CD4-positive, alpha-beta T cell (primary cell): ENCODE measurements around the gene STK32B. TPM values are rescaled to one million over a fixed set of nuclear protein-coding genes. Genes with fewer than 3 reads are reported as not detected.

Experiments used
- ATAC-seq: fragments of 200-7000 bp; cut with Tn5 transposase; one replicate; pipeline ENCODE4 v1.10.0; 2022; ENCODE audit warnings: mild to moderate bottlenecking; ENCODE audit not compliant: poor library complexity
- CTCF ChIA-PET: fragments of 350-600 bp; sonication (Branson Sonifier 250); formaldehyde crosslinking; loops from one replicate; lab custom pipeline; 2021; ENCODE audit warnings: antibody characterized with exemption, inconsistent platforms; lab: Charles Lee
- POLR2A ChIA-PET: fragments of 350-600 bp; sonication (Branson Sonifier 250); formaldehyde crosslinking; loops from one replicate; lab custom pipeline; 2021; ENCODE audit warnings: antibody characterized with exemption, inconsistent platforms; lab: Charles Lee
- DNase-seq, 14 experiments: peaks; one replicate each; pipeline ENCODE4 v3.0.0-alpha.2; 2013 to 2020; ENCODE audit warnings: mixed read lengths in 2 of 14
- H3K27ac ChIP-seq, 2 donors: one replicate each; pipeline versions ENCODE4 v1.5.1 to v1.7.0; 2013; ENCODE audit warnings: low read length in 2 of 2, low read depth in 1 of 2, mild to moderate bottlenecking in 1 of 2
- H3K27me3 ChIP-seq, 2 experiments: 1 replicate in 1 of 2; 2 replicates in 1 of 2; pipeline versions ENCODE4 v1.6.1 to v1.7.0; 2013; ENCODE audit warnings: low read length in 2 of 2, control low read depth in 1 of 2, mild to moderate bottlenecking in 1 of 2, moderate library complexity in 1 of 2; ENCODE audit not compliant: insufficient read depth in 2 of 2, control insufficient read depth in 1 of 2
- H3K36me3 ChIP-seq: one replicate; pipeline ENCODE4 v1.6.1; 2013; ENCODE audit warnings: low read length, control low read depth; ENCODE audit not compliant: insufficient read depth
- H3K4me1 ChIP-seq: one replicate; pipeline ENCODE4 v1.6.1; 2013; ENCODE audit warnings: low read length, control low read depth; ENCODE audit not compliant: insufficient read depth
- H3K4me3 ChIP-seq: one replicate; pipeline ENCODE4 v1.5.1; 2013; ENCODE audit warnings: mild to moderate bottlenecking, low read length, moderate library complexity
- H3K9me3 ChIP-seq, 2 experiments: 1 replicate in 1 of 2; 2 replicates in 1 of 2; pipeline versions ENCODE4 v1.6.1 to v1.7.0; 2013; ENCODE audit warnings: low read length in 2 of 2, mild to moderate bottlenecking in 2 of 2, control low read depth in 1 of 2, moderate library complexity in 1 of 2; ENCODE audit not compliant: control insufficient read depth in 1 of 2, insufficient read depth in 1 of 2
- H3K27ac Mint-ChIP-seq: one replicate; pipeline ENCODE4 v1.8.0; 2020; ENCODE audit warnings: mixed read lengths
- H3K27me3 Mint-ChIP-seq: one replicate; pipeline ENCODE4 v1.8.0; 2021; ENCODE audit warnings: mixed read lengths
- H3K36me3 Mint-ChIP-seq: one replicate; pipeline ENCODE4 v1.8.0; 2021; ENCODE audit warnings: low read depth, mixed read lengths
- H3K4me1 Mint-ChIP-seq: one replicate; pipeline ENCODE4 v1.8.0; 2021; ENCODE audit warnings: low read depth, mixed read lengths
- H3K4me3 Mint-ChIP-seq: one replicate; pipeline ENCODE4 v1.8.0; 2020; ENCODE audit warnings: mild to moderate bottlenecking, mixed read lengths
- H3K9me3 Mint-ChIP-seq: one replicate; pipeline ENCODE4 v1.8.0; 2020; ENCODE audit warnings: mixed read lengths
- intact Hi-C, 2 experiments: fragments of 100-400 bp; cut with DNase I in 1 of 2; cut with micrococcal nuclease in 1 of 2; formaldehyde crosslinking; loops; one replicate each; pipeline versions ENCODE4 v1.15.1 to v1.9.0; 2023 to 2025; cut with DNase I, micrococcal nuclease
- total RNA-seq, 174 experiments: library from RNA in 2 of 174; stranded (reverse) in 2 of 174; gene quantifications; one replicate each; pipeline ENCODE4 v1.2.3 and lab custom pipeline; 2021 to 2026
- TF ChIP-seq, protein P1 (sequence below): fragments of 200-600 bp; IDR thresholded peaks from one replicate; pipeline ENCODE4 v1.8.0; 2022; ENCODE audit warnings: antibody characterized with exemption, mild to moderate bottlenecking

STK32B gene
- total RNA-seq, 2 experiments from 2014 or later = not detected

- H3K4me1 Mint-ChIP-seq = no peaks in the 10 kb centered on the region
- H3K4me1 ChIP-seq = no peaks in the 10 kb centered on the region
- no peak overlapping the region for H3K4me3 ChIP-seq
- peaks cover 8 to 13% of the 10 kb centered on the region in 2 experiments for H3K9me3 ChIP-seq
- ATAC-seq (no peak), DNase-seq (no peak)
- POLR2A ChIA-PET = no interaction called here
- no peaks in the 10 kb centered on the region for H3K27me3 Mint-ChIP-seq
- TF ChIP-seq, protein P1, sequence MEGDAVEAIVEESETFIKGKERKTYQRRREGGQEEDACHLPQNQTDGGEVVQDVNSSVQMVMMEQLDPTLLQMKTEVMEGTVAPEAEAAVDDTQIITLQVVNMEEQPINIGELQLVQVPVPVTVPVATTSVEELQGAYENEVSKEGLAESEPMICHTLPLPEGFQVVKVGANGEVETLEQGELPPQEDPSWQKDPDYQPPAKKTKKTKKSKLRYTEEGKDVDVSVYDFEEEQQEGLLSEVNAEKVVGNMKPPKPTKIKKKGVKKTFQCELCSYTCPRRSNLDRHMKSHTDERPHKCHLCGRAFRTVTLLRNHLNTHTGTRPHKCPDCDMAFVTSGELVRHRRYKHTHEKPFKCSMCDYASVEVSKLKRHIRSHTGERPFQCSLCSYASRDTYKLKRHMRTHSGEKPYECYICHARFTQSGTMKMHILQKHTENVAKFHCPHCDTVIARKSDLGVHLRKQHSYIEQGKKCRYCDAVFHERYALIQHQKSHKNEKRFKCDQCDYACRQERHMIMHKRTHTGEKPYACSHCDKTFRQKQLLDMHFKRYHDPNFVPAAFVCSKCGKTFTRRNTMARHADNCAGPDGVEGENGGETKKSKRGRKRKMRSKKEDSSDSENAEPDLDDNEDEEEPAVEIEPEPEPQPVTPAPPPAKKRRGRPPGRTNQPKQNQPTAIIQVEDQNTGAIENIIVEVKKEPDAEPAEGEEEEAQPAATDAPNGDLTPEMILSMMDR = no peak
- H3K36me3 Mint-ChIP-seq = no peaks in the 10 kb centered on the region
- CTCF ChIA-PET = no interaction called here
- H3K27ac Mint-ChIP-seq = no peak overlapping the region
- no peak overlapping the region for H3K27ac ChIP-seq
- H3K9me3 Mint-ChIP-seq = peaks cover 13% of the 10 kb centered on the region
- no peaks in the 10 kb centered on the region for H3K36me3 ChIP-seq
- intact Hi-C loops = no loop called here
- H3K4me3 Mint-ChIP-seq = no peak overlapping the region
- H3K27me3 ChIP-seq = no peaks in the 10 kb centered on the region
Measured at GRCh38 chr4:5224340-5224739, 173.1 kb downstream of the STK32B start.

DNA sequence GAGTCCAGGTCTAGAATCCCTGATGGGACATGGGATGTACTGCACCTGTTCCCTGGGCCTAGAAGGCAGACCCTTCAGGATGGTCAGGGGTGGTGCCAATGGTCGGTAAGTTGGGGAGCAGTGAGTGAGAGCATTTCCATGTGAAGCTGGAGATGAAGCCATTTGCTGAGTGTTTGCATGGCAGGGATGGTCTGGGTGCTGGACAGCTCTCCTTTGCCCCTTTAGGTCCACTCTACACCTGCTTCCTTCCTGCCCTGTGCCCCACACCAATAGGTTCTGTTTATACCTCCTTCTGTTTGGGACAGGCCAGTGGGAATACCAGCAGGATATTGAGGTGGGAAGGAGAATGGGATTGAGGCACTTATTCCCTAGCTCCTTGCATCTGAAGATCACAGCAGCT is 181.3 kb downstream of the STK32B start:
- no peaks in the 10 kb centered on the region for H3K9me3 Mint-ChIP-seq
- H3K27ac ChIP-seq = no peak overlapping the region
- no peak overlapping the region for H3K4me3 Mint-ChIP-seq
- CTCF ChIA-PET = no interaction called here
- H3K4me1 Mint-ChIP-seq = no peaks in the 10 kb centered on the region
- no peaks in the 10 kb centered on the region for H3K36me3 ChIP-seq
- TF ChIP-seq, protein P1 = no peak
- no peaks in the 10 kb centered on the region for H3K27me3 ChIP-seq
- H3K27ac Mint-ChIP-seq = no peak overlapping the region
- no peak overlapping the region for H3K4me3 ChIP-seq
- no peaks in the 10 kb centered on the region for H3K27me3 Mint-ChIP-seq
- intact Hi-C loops = no loop called here
- ATAC-seq (no peak), DNase-seq (no peak)
- POLR2A ChIA-PET = no interaction called here
- no peaks in the 10 kb centered on the region for H3K36me3 Mint-ChIP-seq
- no peaks in the 10 kb centered on the region for H3K4me1 ChIP-seq
- H3K9me3 ChIP-seq = peaks cover 0 to 5% of the 10 kb centered on the region in 2 experiments

- no peaks in the 10 kb centered on the region for H3K36me3 Mint-ChIP-seq
- H3K4me3 Mint-ChIP-seq = no peak overlapping the region
- Histone ChIP-seq H3K4me1 (no peaks in the 10 kb centered on the region), H3K9me3 (no peaks in the 10 kb centered on the region), H3K36me3 (no peaks in the 10 kb centered on the region), H3K4me3 (no peak overlapping the region), H3K27me3 (no peaks in the 10 kb centered on the region), H3K27ac (no peak overlapping the region)
- CTCF ChIA-PET = no interaction called here
- intact Hi-C loops = no loop called here
- no peak for DNase-seq
- ATAC-seq = no peak
- no peak overlapping the region for H3K27ac Mint-ChIP-seq
- no peaks in the 10 kb centered on the region for H3K4me1 Mint-ChIP-seq
- no peaks in the 10 kb centered on the region for H3K27me3 Mint-ChIP-seq
- POLR2A ChIA-PET = no interaction called here
- TF ChIP-seq, protein P1 = no peak
- peaks cover 2% of the 10 kb centered on the region for H3K9me3 Mint-ChIP-seq
Measured at GRCh38 chr4:5237086-5237660, 185.9 kb downstream of the STK32B start.
